KBM-7 (cell line): Measurements from ENCODE around the gene GPR158.
"Not testable (repeated sequence)": the region's sequence is repeated elsewhere in the genome, so short reads cannot be mapped to it uniquely, and the experiment has no call there.

Experiments used
- DNase-seq: peaks from one replicate; pipeline ENCODE4 v3.0.0-alpha.2; 2015
- in situ Hi-C: fragments of 300-500 bp; cut with MboI; formaldehyde crosslinking; loops from 2 replicates; pipeline ENCODE4 v1.14.3; 2020; ENCODE audit warnings: low sequenced_read_pairs, low pct_unique_long_range_greater_than_20kb, mixed read lengths

Gene GPR158

GRCh38 chr10:25174461-25175230 lies at the start of gene GPR158:
Gene GPR158 (plus strand): TSS chr10:25175001. CDS start chr10:25175421, 420 bp downstream.
- DNase-seq = peak; percentile 90

GRCh38 chr10:25125201-25125611 lies 49.6 kb upstream of the GPR158 start:
- in situ Hi-C loops = no loop called here
- DNase-seq = no peak

More at GRCh38 chr10:25174461-25175230, at the start of gene GPR158:
- in situ Hi-C loops = no loop called here

- in situ Hi-C loops = no loop called here
Measured at GRCh38 chr10:25129592-25129991, 45.2 kb upstream of the GPR158 start.

GRCh38 chr10:25130906-25131305 lies 43.9 kb upstream of the GPR158 start:
- DNase-seq = no peak
- in situ Hi-C loops = no loop called here

More at GRCh38 chr10:25129592-25129991, 45.2 kb upstream of the GPR158 start:
- no peak for DNase-seq

GRCh38 chr10:25142116-25142864 lies 32.5 kb upstream of the GPR158 start:
- in situ Hi-C loops = no loop called here
- no peak for DNase-seq

GRCh38 chr10:25157650-25158049 lies 17.2 kb upstream of the GPR158 start:
- in situ Hi-C loops = no loop called here
- no peak for DNase-seq

GRCh38 chr10:25159591-25159990 lies 15.2 kb upstream of the GPR158 start:
- DNase-seq = no peak
- in situ Hi-C loops = no loop called here

- in situ Hi-C loops = no loop called here
- DNase-seq = no peak
Measured at GRCh38 chr10:25162391-25162790, 12.4 kb upstream of the GPR158 start.

GRCh38 chr10:25163464-25163863 lies 11.3 kb upstream of the GPR158 start:
- DNase-seq, in situ Hi-C loops: not testable (repeated sequence)

GRCh38 chr10:25169740-25170139 lies 5.1 kb upstream of the GPR158 start:
- in situ Hi-C loops = no loop called here
- no peak for DNase-seq

- in situ Hi-C loops = no loop called here
- no peak for DNase-seq
Measured at GRCh38 chr10:25170627-25171026, 4.2 kb upstream of the GPR158 start.

- no peak for DNase-seq
Measured at GRCh38 chr10:25175527-25176420, 973 bp downstream of the GPR158 start.

GRCh38 chr10:25176421-25176968 lies 1.7 kb downstream of the GPR158 start:
- in situ Hi-C loops = no loop called here
- DNase-seq = no peak

More at GRCh38 chr10:25175527-25176420, 973 bp downstream of the GPR158 start:
- in situ Hi-C loops = no loop called here

GRCh38 chr10:25177093-25177753 lies 2.4 kb downstream of the GPR158 start:
- in situ Hi-C loops = no loop called here
- DNase-seq = no peak

- no peak for DNase-seq
- in situ Hi-C loops = no loop called here
Measured at GRCh38 chr10:25177754-25178135, 2.9 kb downstream of the GPR158 start.

- in situ Hi-C loops = no loop called here
- DNase-seq = no peak
Measured at GRCh38 chr10:25178411-25178810, 3.6 kb downstream of the GPR158 start.

GRCh38 chr10:25180801-25181200 lies 6.0 kb downstream of the GPR158 start:
- DNase-seq = no peak
- in situ Hi-C loops = no loop called here

- DNase-seq = no peak
- in situ Hi-C loops = no loop called here
Measured at GRCh38 chr10:25182636-25183035, 7.8 kb downstream of the GPR158 start.
